HCT116 (cell line): Measurements from ENCODE around the gene HERC3. TPM values are rescaled to one million over a fixed set of nuclear protein-coding genes. Genes with fewer than 3 reads are reported as not detected.

ENCODE experiments used
- ATAC-seq: fragments of 200-7000 bp; cut with Tn5 transposase; 2 replicates; pipeline ENCODE4 v1.9.1; 2020; ENCODE audit warnings: mild to moderate bottlenecking, moderate library complexity
- BruUV-seq: library from RNA; stranded (reverse); fragments of 400-500 nt; replicated peaks from 2 replicates; lab custom pipeline; 2021; lab: Mats Ljungman, UMichigan
- CTCF ChIA-PET: fragments of 300-600 bp; sonication (Branson Sonifier 250); formaldehyde crosslinking; loops from one replicate; lab custom pipeline; 2021; ENCODE audit warnings: antibody characterized with exemption; lab: Charles Lee
- POLR2A ChIA-PET: fragments of 300-600, 350-600 bp; sonication (Branson Sonifier 250); formaldehyde crosslinking; loops from one replicate; lab custom pipeline; 2021; ENCODE audit warnings: antibody characterized with exemption; lab: Charles Lee
- RAD21 ChIA-PET, 2 experiments: fragments of 300-600 bp; sonication (Branson Sonifier 250); formaldehyde crosslinking; loops; one replicate each; lab custom pipeline; 2023; ENCODE audit warnings: low total read pairs in 2 of 2; ENCODE audit not compliant: uncharacterized antibody in 2 of 2, unreplicated experiment in 2 of 2, low non-redundant PET in 1 of 2; lab: Charles Lee
- DNase-seq: peaks from one replicate; pipeline ENCODE4 v3.0.0-alpha.2; 2010; ENCODE audit warnings: low read depth, low spot score
- H2AFZ ChIP-seq: fragments of 200-600 bp; shearing (Covaris generic), sonication (generic); 2 replicates; pipeline ENCODE4 v1.6.1; 2017; ENCODE audit warnings: low read depth, mixed run types, mixed read lengths, antibody characterized with exemption, low read length; ENCODE audit not compliant: poor library complexity, severe bottlenecking
- H3K27ac ChIP-seq: 2 replicates; pipeline ENCODE4 v1.5.1; 2012; ENCODE audit warnings: low read depth, low read length
- H3K27me3 ChIP-seq: fragments of 200-600 bp; sonication (generic); 2 replicates; pipeline ENCODE4 v1.6.1; 2016; ENCODE audit warnings: mixed run types, low read length, mixed read lengths; ENCODE audit not compliant: insufficient read depth
- H3K36me3 ChIP-seq, 2 experiments: fragments of 200-500 bp in 1 of 2; fragments of 200-600 bp in 1 of 2; sonication (Bioruptor generic) in 1 of 2; sonication (generic) in 1 of 2; 2 replicates each; pipeline versions ENCODE4 v1.5.1 to v1.6.1; 2014 to 2016; ENCODE audit warnings: low read length in 2 of 2, inconsistent platforms in 1 of 2, mixed read lengths in 1 of 2, mixed run types in 1 of 2; ENCODE audit not compliant: insufficient read depth in 2 of 2, control insufficient read depth in 1 of 2
- H3K4me1 ChIP-seq, 2 experiments: fragments of 200-600 bp in 1 of 2; sonication (generic) in 1 of 2; 2 replicates each; pipeline versions ENCODE4 v1.5.1 to v1.6.1; 2012 to 2017; ENCODE audit warnings: low read length in 2 of 2, inconsistent platforms in 1 of 2, mild to moderate bottlenecking in 1 of 2, mixed read lengths in 1 of 2, mixed run types in 1 of 2, moderate library complexity in 1 of 2; ENCODE audit not compliant: insufficient read depth in 2 of 2, control insufficient read depth in 1 of 2
- H3K4me2 ChIP-seq: fragments of 200-600 bp; sonication (generic); 2 replicates; pipeline ENCODE4 v1.6.1; 2017; ENCODE audit warnings: mixed run types, low read length, mixed read lengths
- H3K4me3 ChIP-seq, 2 experiments: fragments of 200-600 bp in 1 of 2; sonication (generic) in 1 of 2; replicated peaks in 1 of 2; 2 replicates each; pipeline ENCODE4 v1.5.1; 2011 to 2016; ENCODE audit warnings: low read length in 2 of 2, control low read depth in 1 of 2, low read depth in 1 of 2, mild to moderate bottlenecking in 1 of 2, mixed read lengths in 1 of 2, mixed run types in 1 of 2
- H3K79me2 ChIP-seq: fragments of 200-600 bp; sonication (generic); 2 replicates; pipeline ENCODE4 v1.6.1; 2017; ENCODE audit warnings: mild to moderate bottlenecking, mixed run types, low read length, moderate library complexity, mixed read lengths; ENCODE audit not compliant: insufficient read depth
- H3K9ac ChIP-seq: fragments of 200-600 bp; sonication (generic); 2 replicates; pipeline ENCODE4 v1.6.1; 2016; ENCODE audit warnings: low read length, mixed read lengths
- H3K9me2 ChIP-seq: fragments of 200-600 bp; sonication (generic), shearing (Covaris generic); 2 replicates; pipeline ENCODE4 v1.6.1; 2017; ENCODE audit warnings: mixed run types, mild to moderate bottlenecking, moderate library complexity; ENCODE audit not compliant: insufficient read depth
- H3K9me3 ChIP-seq, 2 experiments: fragments of 200-500 bp in 1 of 2; fragments of 200-600 bp in 1 of 2; sonication (Bioruptor generic) in 1 of 2; sonication (generic) in 1 of 2; 2 replicates each; pipeline ENCODE4 v1.6.1; 2014 to 2017; ENCODE audit warnings: low read length in 2 of 2, mixed read lengths in 2 of 2, inconsistent platforms in 1 of 2, low read depth in 1 of 2, mild to moderate bottlenecking in 1 of 2, mixed run types in 1 of 2, moderate library complexity in 1 of 2; ENCODE audit not compliant: control insufficient read depth in 1 of 2, insufficient read depth in 1 of 2
- H4K20me1 ChIP-seq: fragments of 200-600 bp; sonication (generic), shearing (Covaris generic); 2 replicates; pipeline ENCODE4 v1.6.1; 2017; ENCODE audit warnings: mixed run types, mild to moderate bottlenecking, moderate library complexity; ENCODE audit not compliant: insufficient read depth
- JUND ChIP-seq: IDR thresholded peaks from 2 replicates; pipeline ENCODE4 v1.6.1; 2012
- SIN3A ChIP-seq: IDR thresholded peaks from 2 replicates; pipeline ENCODE4 v1.6.1; 2012; ENCODE audit warnings: low read depth
- SRF ChIP-seq: IDR thresholded peaks from 2 replicates; pipeline ENCODE4 v1.6.1; 2012; ENCODE audit warnings: low read depth
- ZNF274 ChIP-seq: fragments of 200-500 bp; sonication (Bioruptor generic); IDR thresholded peaks from 2 replicates; pipeline ENCODE4 v1.6.1; 2014; ENCODE audit warnings: mild to moderate bottlenecking, low read depth, low read length, inconsistent platforms
- intact Hi-C: fragments of 100-400 bp; cut with micrococcal nuclease; formaldehyde crosslinking; loops from 2 replicates; pipeline ENCODE4 v1.10.0; 2022
- total RNA-seq: library from RNA; stranded (reverse); gene quantifications from one replicate; pipeline ENCODE4 v1.2.1, GENCODE V29; 2021; ENCODE audit not compliant: unreplicated experiment

HERC3 gene
- total RNA-seq, 1 experiment from 2014 or later: 10.8 TPM

DNA sequence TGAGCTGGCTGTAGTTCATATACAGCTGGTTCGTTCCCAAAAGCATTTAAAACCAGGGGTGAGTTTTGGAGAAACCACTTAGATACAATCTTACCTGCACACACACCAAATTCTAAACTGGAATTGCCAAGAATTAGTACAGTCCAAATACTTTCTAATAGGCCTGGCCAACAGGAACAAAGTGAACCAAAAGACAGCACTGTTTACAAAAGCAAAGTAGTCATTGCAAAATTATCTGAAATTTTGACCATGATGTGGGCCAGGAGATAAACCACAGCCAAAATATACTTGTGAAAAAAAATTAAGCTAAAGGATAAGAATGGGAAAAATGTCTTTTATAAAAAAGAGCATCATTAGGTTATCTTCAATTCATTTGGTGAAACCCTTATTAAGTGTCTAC lies 143.3 kb downstream of the HERC3 start:
- no TSS peak for BruUV-seq
- no peak for TF ChIP-seq ZNF274

DNA sequence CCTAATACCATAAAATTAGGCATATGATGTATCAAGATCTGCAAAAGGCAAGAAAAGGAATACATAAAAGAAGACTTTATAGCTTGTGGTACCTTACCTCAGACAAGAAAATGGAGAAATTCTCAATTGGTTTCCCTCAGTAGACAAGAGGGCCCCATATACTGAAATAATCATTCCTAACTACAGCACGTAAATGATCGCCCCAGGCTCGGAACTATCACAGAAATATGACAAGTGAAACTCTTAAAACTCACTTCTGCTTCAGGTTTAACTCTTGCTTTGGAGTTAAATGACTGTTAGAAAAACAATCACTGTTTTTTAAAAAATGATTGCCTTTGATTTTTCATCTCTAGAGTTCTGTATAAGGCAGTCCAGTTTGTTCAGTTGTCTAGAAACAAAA lies 144.0 kb downstream of the HERC3 start:
- Histone ChIP-seq H3K27ac (no peak overlapping the region), H3K79me2 (no peaks in the 10 kb centered on the region), H3K27me3 (no peaks in the 10 kb centered on the region), H3K9me3 (no peaks in the 10 kb centered on the region), H2AFZ (no peak overlapping the region), H3K9me2 (no peaks in the 10 kb centered on the region), H4K20me1 (no peaks in the 10 kb centered on the region), H3K4me3 (no peak overlapping the region), H3K4me1 (no peaks in the 10 kb centered on the region), H3K9ac (no peak overlapping the region), H3K4me2 (no peak overlapping the region), H3K36me3 (peaks cover 0 to 3% of the 10 kb centered on the region in 2 experiments; a peak in 1 of 4 replicates)
- no peak for ATAC-seq
- RAD21 ChIA-PET: no interaction called here
- intact Hi-C loops: no loop called here
- TF ChIP-seq ZNF274 (no peak), SRF (no peak), JUND (no peak), SIN3A (no peak)
- POLR2A ChIA-PET: no interaction called here
- no TSS peak for BruUV-seq
- CTCF ChIA-PET: no interaction called here
- no peak for DNase-seq

More for the DNA sequence above, 143.3 kb downstream of the HERC3 start:
- Histone ChIP-seq H3K4me1 (no peaks in the 10 kb centered on the region), H3K27me3 (no peaks in the 10 kb centered on the region), H3K9ac (no peak overlapping the region), H3K4me3 (no peak overlapping the region), H3K9me3 (no peaks in the 10 kb centered on the region), H3K36me3 (peaks cover 0 to 5% of the 10 kb centered on the region in 2 experiments; a peak in 2 of 4 replicates), H3K9me2 (no peaks in the 10 kb centered on the region), H4K20me1 (no peaks in the 10 kb centered on the region), H3K79me2 (no peaks in the 10 kb centered on the region), H2AFZ (no peak overlapping the region), H3K27ac (no peak overlapping the region), H3K4me2 (no peak overlapping the region)
- ChIA-PET POLR2A (no interaction called here), CTCF (no interaction called here), RAD21 (no interaction called here)
- intact Hi-C loops: no loop called here
- ATAC-seq (no peak), DNase-seq (no peak)
